IMR-90 (cell line): ENCODE measurements around the gene ARHGAP24.

ENCODE experiments used
- CEBPB ChIP-seq: IDR thresholded peaks from 2 replicates; pipeline ENCODE4 v1.6.1; 2012; ENCODE audit warnings: low read depth, low read length, improper control_type of control experiment
- CTCF ChIP-seq: conservative IDR thresholded peaks from 2 replicates; pipeline ENCODE4 v1.5.1; 2012; ENCODE audit warnings: mild to moderate bottlenecking, low read depth, low read length, improper control_type of control experiment
- FOS ChIP-seq: fragments of 150-350 bp; IDR thresholded peaks from 2 replicates; pipeline ENCODE4 v1.6.1; 2016; ENCODE audit warnings: low read depth, low read length
- MAFK ChIP-seq: IDR thresholded peaks from 2 replicates; pipeline ENCODE4 v1.6.1; 2012; ENCODE audit warnings: low read depth, low read length, improper control_type of control experiment
- MXI1 ChIP-seq: IDR thresholded peaks from 2 replicates; pipeline ENCODE4 v1.6.1; 2012; ENCODE audit warnings: low read depth, mild to moderate bottlenecking, low read length, moderate library complexity, borderline replicate concordance
- POLR2A ChIP-seq: IDR thresholded peaks from 2 replicates; pipeline ENCODE4 v1.6.1; 2012; ENCODE audit warnings: mild to moderate bottlenecking, low read depth, low read length
- RAD21 ChIP-seq: IDR thresholded peaks from 2 replicates; pipeline ENCODE4 v1.6.1; 2012; ENCODE audit warnings: low read length, improper control_type of control experiment
- RCOR1 ChIP-seq: IDR thresholded peaks from 2 replicates; pipeline ENCODE4 v1.6.1; 2012; ENCODE audit warnings: mild to moderate bottlenecking, low read length, improper control_type of control experiment; ENCODE audit not compliant: insufficient replicate concordance
- SMC3 ChIP-seq: fragments of 150-350 bp; IDR thresholded peaks from 2 replicates; pipeline ENCODE4 v1.6.1; 2016; ENCODE audit warnings: low read depth, mild to moderate bottlenecking, antibody characterized with exemption, low read length, moderate library complexity

- TF ChIP-seq RAD21 (no peak), CTCF (0 out of 2 replicates have a peak, but pooled peaks have one; percentile 21), SMC3 (no peak), RCOR1 (no peak), POLR2A (no peak), MXI1 (no peak), FOS (no peak), MAFK (no peak), CEBPB (no peak)
Observed at GRCh38 chr4:85826060-85826678, 351.2 kb downstream of the ARHGAP24 start.
